ENCODE results near the gene KDR. TPM values are rescaled to one million over a fixed set of nuclear protein-coding genes. Genes with fewer than 3 reads are reported as not detected.

KDR gene
- total RNA-seq, 6 experiments from 2014 or later, result 7.9 to 22.4 (median 11.7) TPM

GRCh38 chr4:55032179-55032578, 93.2 kb downstream of the KDR start:
- no peak overlapping the region for H3K27ac ChIP-seq
- ATAC-seq (no peak), DNase-seq (no peak)
- intact Hi-C loops (cut with DNase I), result no loop called here
- H3K4me3 ChIP-seq, result no peak overlapping the region
- TF ChIP-seq POLR2A (IDR thresholded peaks at IDR 0.05) (no peak), CTCF (IDR thresholded peaks at IDR 0.05) (no peak)
- no peaks in the 10 kb centered on the region for H3K4me1 ChIP-seq
- H3K27me3 ChIP-seq, result no peaks in the 10 kb centered on the region
- WGBS (ENCODE audit: insufficient coverage, low coverage, low lambda C conversion rate, missing lambda C conversion rate), result 41% methylated on average over 5 of the region's 5 CpGs
- H3K9me3 ChIP-seq, result no peaks in the 10 kb centered on the region
- no peaks in the 10 kb centered on the region for H3K36me3 ChIP-seq

- no peaks in the 10 kb centered on the region for H3K9me3 ChIP-seq
- no peaks in the 10 kb centered on the region for H3K27me3 ChIP-seq
- intact Hi-C loops (cut with DNase I), result no loop called here
- H3K4me1 ChIP-seq, result no peaks in the 10 kb centered on the region
- DNase-seq (no peak), ATAC-seq (no peak)
- no peaks in the 10 kb centered on the region for H3K36me3 ChIP-seq
- H3K27ac ChIP-seq, result no peak overlapping the region
- WGBS (ENCODE audit: insufficient coverage, low coverage, low lambda C conversion rate, missing lambda C conversion rate), result 54% methylated on average over 4 of the region's 5 CpGs
- no peak overlapping the region for H3K4me3 ChIP-seq
- TF ChIP-seq POLR2A (IDR thresholded peaks at IDR 0.05) (no peak), CTCF (IDR thresholded peaks at IDR 0.05) (no peak)
Observed at GRCh38 chr4:55031158-55031557, 94.2 kb downstream of the KDR start.

- TF ChIP-seq POLR2A (IDR thresholded peaks at IDR 0.05) (no peak), CTCF (IDR thresholded peaks at IDR 0.05) (no peak)
- Histone ChIP-seq H3K4me3 (no peak overlapping the region), H3K27ac (no peak overlapping the region), H3K9me3 (no peaks in the 10 kb centered on the region), H3K36me3 (no peaks in the 10 kb centered on the region), H3K27me3 (no peaks in the 10 kb centered on the region), H3K4me1 (no peaks in the 10 kb centered on the region)
- 30% methylated on average over 1 of the region's 1 CpG for WGBS (ENCODE audit: insufficient coverage, low coverage, low lambda C conversion rate, missing lambda C conversion rate)
- DNase-seq (no peak), ATAC-seq (no peak)
- intact Hi-C loops (cut with DNase I), result no loop called here
Observed at GRCh38 chr4:55030589-55030988, 94.8 kb downstream of the KDR start.

- 55% methylated on average over 3 of the region's 5 CpGs for WGBS (ENCODE audit: insufficient coverage, low coverage, low lambda C conversion rate, missing lambda C conversion rate)
- ATAC-seq (no peak), DNase-seq (no peak)
- Histone ChIP-seq H3K4me1 (no peaks in the 10 kb centered on the region), H3K9me3 (no peaks in the 10 kb centered on the region), H3K36me3 (no peaks in the 10 kb centered on the region), H3K27me3 (no peaks in the 10 kb centered on the region), H3K27ac (no peak overlapping the region), H3K4me3 (no peak overlapping the region)
- TF ChIP-seq CTCF (IDR thresholded peaks at IDR 0.05), result no peak
- TF ChIP-seq POLR2A (IDR thresholded peaks at IDR 0.05), result no peak
- intact Hi-C loops (cut with DNase I), result no loop called here
Observed at GRCh38 chr4:55029821-55030503, 95.4 kb downstream of the KDR start.
